GM12878 (cell line): ENCODE results near the gene SORCS1. TPM values are rescaled to one million over a fixed set of nuclear protein-coding genes. Genes with fewer than 3 reads are reported as not detected.

Experiments
- ATAC-seq: fragments of 200-7000 bp; cut with Tn5 transposase; 3 replicates; pipeline ENCODE4 v1.9.1; 2020; ENCODE audit warnings: mild to moderate bottlenecking, moderate library complexity
- BruUV-seq: library from RNA; stranded (reverse); fragments of 400-500 nt; replicated peaks from 2 replicates; lab custom pipeline; 2021; lab: Mats Ljungman, UMichigan
- CTCF ChIA-PET: fragments of 300-600 bp; sonication (Branson Sonifier 250); formaldehyde crosslinking; extraction: SDS; loops from one replicate; lab custom pipeline; 2021; ENCODE audit warnings: inconsistent platforms; lab: Yijun Ruan, JAX
- POLR2A ChIA-PET: fragments of 350-600 bp; formaldehyde crosslinking; extraction: SDS; loops from one replicate; lab custom pipeline; 2021; ENCODE audit warnings: inconsistent platforms; lab: Charles Lee
- RAD21 ChIA-PET: fragments of 300-600 bp; sonication (Branson Sonifier 250); formaldehyde crosslinking; loops from one replicate; lab custom pipeline; 2023; ENCODE audit warnings: antibody characterized with exemption; ENCODE audit not compliant: unreplicated experiment; lab: Charles Lee
- SMC1A ChIA-PET: fragments of 300-600 bp; sonication (Branson Sonifier 250); formaldehyde crosslinking; loops from one replicate; lab custom pipeline; 2023; ENCODE audit not compliant: unreplicated experiment, uncharacterized antibody; lab: Charles Lee
- DNase-seq: peaks from one replicate; pipeline ENCODE4 v3.0.0-alpha.2; 2011; ENCODE audit warnings: low read depth, low spot score
- FAIRE-seq: peaks from 3 replicates; lab custom pipeline; 2011; peaks lifted over from hg19 to GRCh38; lab: Jason Lieb, UNC
- H2AFZ ChIP-seq: 2 replicates; pipeline ENCODE4 v1.6.0; 2011; ENCODE audit warnings: low read depth, low read length, control low read depth; ENCODE audit not compliant: control insufficient read depth
- H3K27ac ChIP-seq: 2 replicates; pipeline ENCODE4 v1.5.1; 2011; ENCODE audit warnings: control low read depth; ENCODE audit not compliant: control insufficient read depth, insufficient read depth
- H3K27me3 ChIP-seq, 2 experiments: replicated peaks in 1 of 2; 2 replicates each; pipeline versions ENCODE4 v1.6.0 to v1.6.1; 2011; ENCODE audit warnings: low read length in 1 of 2; ENCODE audit not compliant: control insufficient read depth in 2 of 2, insufficient read depth in 2 of 2
- H3K36me3 ChIP-seq, 2 experiments: 2 replicates each; pipeline ENCODE4 v1.5.1; 2011; ENCODE audit warnings: low read length in 1 of 2; ENCODE audit not compliant: control insufficient read depth in 2 of 2, insufficient read depth in 2 of 2
- H3K4me1 ChIP-seq: 2 replicates; pipeline ENCODE4 v1.6.1; 2011; ENCODE audit warnings: mild to moderate bottlenecking, low read length, moderate library complexity, mixed read lengths; ENCODE audit not compliant: control insufficient read depth, insufficient read depth
- H3K4me2 ChIP-seq: 2 replicates; pipeline ENCODE4 v1.6.0; 2011; ENCODE audit warnings: control low read depth; ENCODE audit not compliant: control insufficient read depth, insufficient read depth
- H3K4me3 ChIP-seq: fragments of 200-600 bp; sonication (generic); 2 replicates; pipeline ENCODE4 v1.5.1; 2016
- H3K79me2 ChIP-seq: 2 replicates; pipeline ENCODE4 v1.6.0; 2011; ENCODE audit warnings: low read length; ENCODE audit not compliant: control insufficient read depth, insufficient read depth
- H3K9ac ChIP-seq: 2 replicates; pipeline ENCODE4 v1.8.0; 2011; ENCODE audit warnings: low read length, control low read depth, mixed read lengths; ENCODE audit not compliant: control insufficient read depth, insufficient read depth
- H3K9me3 ChIP-seq: replicated peaks from 3 replicates; pipeline ENCODE4 v1.5.1; 2011; ENCODE audit warnings: mild to moderate bottlenecking, low read length; ENCODE audit not compliant: control insufficient read depth, insufficient read depth
- H4K20me1 ChIP-seq: 2 replicates; pipeline ENCODE4 v1.6.0; 2011; ENCODE audit not compliant: control insufficient read depth, insufficient read depth
- HCFC1 ChIP-seq: fragments of 150-350 bp; IDR thresholded peaks from 2 replicates; pipeline ENCODE4 v1.6.1; 2014; ENCODE audit warnings: low read length
- HDAC6 ChIP-seq: fragments of 200-600 bp; sonication (generic); IDR thresholded peaks from one replicate; pipeline ENCODE4 v1.8.0; 2017; ENCODE audit warnings: antibody characterized with exemption; ENCODE audit not compliant: unreplicated experiment
- HDGF ChIP-seq: fragments of 450-650 bp; IDR thresholded peaks from 2 replicates; pipeline ENCODE4 v1.6.1; 2016; ENCODE audit warnings: antibody characterized with exemption
- IKZF1 ChIP-seq: fragments of 450-650 bp; conservative IDR thresholded peaks from 2 replicates; pipeline ENCODE4 v1.6.1; 2017; ENCODE audit warnings: antibody characterized with exemption, mild to moderate bottlenecking
- IRF4 ChIP-seq: IDR thresholded peaks from 2 replicates; pipeline ENCODE4 v1.6.1; 2011; ENCODE audit warnings: low read depth, low read length
- MYB ChIP-seq: fragments of 150-350 bp; IDR thresholded peaks from 2 replicates; pipeline ENCODE4 v1.6.1; 2014; ENCODE audit warnings: mild to moderate bottlenecking, low read depth, low read length, borderline replicate concordance
- NFYA ChIP-seq: IDR thresholded peaks from 2 replicates; pipeline ENCODE4 v1.6.1; 2011; ENCODE audit warnings: low read depth, mild to moderate bottlenecking, low read length, improper control_type of control experiment, borderline replicate concordance
- NR2C1 ChIP-seq: fragments of 450-650 bp; IDR thresholded peaks from 2 replicates; pipeline ENCODE4 v1.6.1; 2017; ENCODE audit warnings: antibody characterized with exemption, mild to moderate bottlenecking, moderate library complexity
- NR2F1 ChIP-seq: fragments of 450-650 bp; conservative IDR thresholded peaks from 2 replicates; pipeline ENCODE4 v1.6.1; 2017; ENCODE audit warnings: mild to moderate bottlenecking
- PRDM15 ChIP-seq: fragments of 450-650 bp; formaldehyde crosslinking; IDR thresholded peaks from 2 replicates; pipeline ENCODE4 v1.4.0; 2020; ENCODE audit warnings: mild to moderate bottlenecking, moderate library complexity
- RELA ChIP-seq: fragments of 450-650 bp; IDR thresholded peaks from 2 replicates; pipeline ENCODE4 v1.8.0; 2014; ENCODE audit warnings: borderline replicate concordance; ENCODE audit not compliant: partially characterized antibody
- SREBF1 ChIP-seq: IDR thresholded peaks from 2 replicates; pipeline ENCODE4 v1.6.1; 2012; ENCODE audit warnings: mild to moderate bottlenecking, low read length
- TARDBP ChIP-seq: IDR thresholded peaks from 2 replicates; pipeline ENCODE4 v1.6.1; 2016; ENCODE audit warnings: borderline replicate concordance
- TBL1XR1 ChIP-seq: IDR thresholded peaks from 2 replicates; pipeline ENCODE4 v1.6.1; 2012; ENCODE audit warnings: low read depth, low read length, improper control_type of control experiment
- in situ Hi-C: fragments of 300-500 bp; cut with MboI; formaldehyde crosslinking; loops from 9 replicates; pipeline ENCODE4 v1.14.3; 2018; ENCODE audit warnings: mixed read lengths
- intact Hi-C: fragments of 100-400 bp; cut with micrococcal nuclease; formaldehyde crosslinking; loops from one replicate; pipeline ENCODE4 v1.14.2; 2022; ENCODE audit not compliant: unreplicated experiment
- polyA plus RNA-seq, 11 experiments: library from polyadenylated mRNA; depleted of rRNA in 4 of 11; unstranded in 6 of 11; stranded (reverse) in 5 of 11; fragments of >200 nt; fragmentation: Nextera tagmentation in 4 of 11; fragmentation: Illumina TruSeq in 1 of 11; extraction: Ambion mirVana in 4 of 11; extraction: Trizol in 1 of 11; gene quantifications; 1 replicate in 1 of 11; 2 replicates in 10 of 11; pipeline versions ENCODE4 v1.2.1 to v1.2.3, GENCODE V29; 2011 to 2016; ENCODE audit warnings: inconsistent platforms in 2 of 11, missing spikeins in 2 of 11, low read depth in 1 of 11
- total RNA-seq, 4 experiments: library from RNA; depleted of rRNA in 3 of 4; stranded (reverse); fragments of >200 nt in 3 of 4; fragmentation: Illumina TruSeq in 1 of 4; extraction: Trizol in 1 of 4; gene quantifications; 2 replicates each; pipeline versions ENCODE4 v1.2.1 to v1.2.3, GENCODE V29; 2013 to 2021

Gene SORCS1
- total and polyA plus RNA-seq, 10 of the 15 experiments (the other 5 are each of a cell fraction or from before 2014, with no cell fraction given), result 0.02 to 9.6 (median 0.06) TPM; not detected in 3

- TF ChIP-seq RELA, result no peak
- TF ChIP-seq NR2F1, result no peak
- TF ChIP-seq TARDBP, result no peak
- TF ChIP-seq IKZF1, result no peak
- TF ChIP-seq HDAC6, result no peak
- TF ChIP-seq TBL1XR1, result no peak
- no peak for TF ChIP-seq HCFC1
- no peak for TF ChIP-seq MYB
- no peak for TF ChIP-seq HDGF
- TF ChIP-seq, all 136 proteins: peak for 0
Observed at GRCh38 chr10:106542461-106542860, 622.0 kb downstream of the SORCS1 start (continued).

GRCh38 chr10:106540645-106541044, 623.9 kb downstream of the SORCS1 start:
- intact Hi-C loops, result no loop called here
- H3K9ac ChIP-seq, result no peak overlapping the region
- H3K36me3 ChIP-seq, result no peaks in the 10 kb centered on the region
- in situ Hi-C loops, result no loop called here
- ChIA-PET RAD21 (no interaction called here), SMC1A (no interaction called here), POLR2A (no interaction called here), CTCF (no interaction called here)
- H3K4me1 ChIP-seq, result no peaks in the 10 kb centered on the region
- H2AFZ ChIP-seq, result no peak overlapping the region
- FAIRE-seq, result no peak
- H3K4me3 ChIP-seq, result no peak overlapping the region
- no TSS peak for BruUV-seq
- no peak overlapping the region for H3K4me2 ChIP-seq
- no peaks in the 10 kb centered on the region for H3K79me2 ChIP-seq
- no peaks in the 10 kb centered on the region for H3K27me3 ChIP-seq
- H3K27ac ChIP-seq, result no peak overlapping the region
- no peaks in the 10 kb centered on the region for H4K20me1 ChIP-seq
- H3K9me3 ChIP-seq, result no peaks in the 10 kb centered on the region
- DNase-seq, result no peak
- no peak for ATAC-seq
- no peak for TF ChIP-seq IRF4
- TF ChIP-seq PRDM15 (CRISPR knock-in tag), result no peak
- TF ChIP-seq SREBF1, result no peak
- no peak for TF ChIP-seq NR2C1
- TF ChIP-seq NFYA, result no peak
